Stimulated activated CD8-positive, alpha-beta memory T cell treated with anti-CD3 and anti-CD28 coated beads, Interleukin-15, amount 100 ng/mL, for 24 hours (primary cell): ENCODE data around the gene LRP1B.

Experiments
- DNase-seq: peaks from one replicate; pipeline ENCODE4 v3.0.0-alpha.2; 2020; ENCODE audit warnings: low read depth

Gene LRP1B

GRCh38 chr2:141947396-141948114 lies 183.3 kb downstream of the LRP1B start:
- DNase-seq, result no peak

- DNase-seq, result no peak
Observed at GRCh38 chr2:141946016-141946415, 184.8 kb downstream of the LRP1B start.

- DNase-seq, result no peak
Observed at GRCh38 chr2:141943918-141944317, 186.9 kb downstream of the LRP1B start.

GRCh38 chr2:141942006-141942789 lies 188.6 kb downstream of the LRP1B start:
- no peak for DNase-seq

GRCh38 chr2:141941210-141941714 lies 189.6 kb downstream of the LRP1B start:
- DNase-seq, result no peak

GRCh38 chr2:141940709-141941108 lies 190.1 kb downstream of the LRP1B start:
- DNase-seq, result no peak

GRCh38 chr2:141933226-141933625 lies 197.6 kb downstream of the LRP1B start:
- no peak for DNase-seq

- DNase-seq, result no peak
Observed at GRCh38 chr2:141932261-141932660, 198.6 kb downstream of the LRP1B start.

GRCh38 chr2:141931797-141932196 lies 199.0 kb downstream of the LRP1B start:
- DNase-seq, result no peak

GRCh38 chr2:141930803-141931202 lies 200.0 kb downstream of the LRP1B start:
- DNase-seq, result no peak

- no peak for DNase-seq
Observed at GRCh38 chr2:141929331-141930252, 201.2 kb downstream of the LRP1B start.

- no peak for DNase-seq
Observed at GRCh38 chr2:141928476-141928875, 202.3 kb downstream of the LRP1B start.

- no peak for DNase-seq
Observed at GRCh38 chr2:141927536-141927935, 203.3 kb downstream of the LRP1B start.

- DNase-seq, result no peak
Observed at GRCh38 chr2:141925511-141925910, 205.3 kb downstream of the LRP1B start.

GRCh38 chr2:141923657-141924056 lies 207.2 kb downstream of the LRP1B start:
- no peak for DNase-seq

- DNase-seq, result no peak
Observed at GRCh38 chr2:141911485-141912066, 219.2 kb downstream of the LRP1B start.

GRCh38 chr2:141906678-141907077 lies 224.1 kb downstream of the LRP1B start:
- no peak for DNase-seq

GRCh38 chr2:141900826-141901225 lies 230.0 kb downstream of the LRP1B start:
- no peak for DNase-seq

- DNase-seq, result no peak
Observed at GRCh38 chr2:141899740-141900139, 231.1 kb downstream of the LRP1B start.

- DNase-seq, result no peak
Observed at GRCh38 chr2:141889788-141890187, 241.0 kb downstream of the LRP1B start.

- DNase-seq, result no peak
Observed at GRCh38 chr2:141888987-141889555, 241.7 kb downstream of the LRP1B start.
